Ovary (tissue), 1 donor: ENCODE data around the gene DIO1.

Source experiments
- EP300 ChIP-seq: sonication (generic); formaldehyde crosslinking; IDR thresholded peaks from one replicate; pipeline ENCODE4 v1.6.1; 2017; ENCODE audit warnings: antibody characterized with exemption
- POLR2A ChIP-seq: fragments of 450-650 bp; IDR thresholded peaks from one replicate; pipeline ENCODE4 v1.6.1; 2017; ENCODE audit warnings: antibody characterized with exemption, mild to moderate bottlenecking, moderate library complexity

- TF ChIP-seq POLR2A (no peak), EP300 (no peak)
Measured at GRCh38 chr1:53871773-53872484, 22.1 kb upstream of the DIO1 start.
